HCT116 (cell line): ENCODE data around the gene STIM1. TPM values are rescaled to one million over a fixed set of nuclear protein-coding genes. Genes with fewer than 3 reads are reported as not detected.

ENCODE experiments used
- ATAC-seq: fragments of 200-7000 bp; cut with Tn5 transposase; 2 replicates; pipeline ENCODE4 v1.9.1; 2020; ENCODE audit warnings: mild to moderate bottlenecking, moderate library complexity
- BruUV-seq: library from RNA; stranded (reverse); fragments of 400-500 nt; replicated peaks from 2 replicates; lab custom pipeline; 2021; lab: Mats Ljungman, UMichigan
- CTCF ChIA-PET: fragments of 300-600 bp; sonication (Branson Sonifier 250); formaldehyde crosslinking; loops from one replicate; lab custom pipeline; 2021; ENCODE audit warnings: antibody characterized with exemption; lab: Charles Lee
- POLR2A ChIA-PET: fragments of 300-600, 350-600 bp; sonication (Branson Sonifier 250); formaldehyde crosslinking; loops from one replicate; lab custom pipeline; 2021; ENCODE audit warnings: antibody characterized with exemption; lab: Charles Lee
- RAD21 ChIA-PET, 2 experiments: fragments of 300-600 bp; sonication (Branson Sonifier 250); formaldehyde crosslinking; loops; one replicate each; lab custom pipeline; 2023; ENCODE audit warnings: low total read pairs in 2 of 2; ENCODE audit not compliant: uncharacterized antibody in 2 of 2, unreplicated experiment in 2 of 2, low non-redundant PET in 1 of 2; lab: Charles Lee
- DNase-seq: peaks from one replicate; pipeline ENCODE4 v3.0.0-alpha.2; 2010; ENCODE audit warnings: low read depth, low spot score
- H2AFZ ChIP-seq: fragments of 200-600 bp; shearing (Covaris generic), sonication (generic); 2 replicates; pipeline ENCODE4 v1.6.1; 2017; ENCODE audit warnings: low read depth, mixed run types, mixed read lengths, antibody characterized with exemption, low read length; ENCODE audit not compliant: poor library complexity, severe bottlenecking
- H3K27ac ChIP-seq: 2 replicates; pipeline ENCODE4 v1.5.1; 2012; ENCODE audit warnings: low read depth, low read length
- H3K27me3 ChIP-seq: fragments of 200-600 bp; sonication (generic); 2 replicates; pipeline ENCODE4 v1.6.1; 2016; ENCODE audit warnings: mixed run types, low read length, mixed read lengths; ENCODE audit not compliant: insufficient read depth
- H3K36me3 ChIP-seq, 2 experiments: fragments of 200-500 bp in 1 of 2; fragments of 200-600 bp in 1 of 2; sonication (Bioruptor generic) in 1 of 2; sonication (generic) in 1 of 2; 2 replicates each; pipeline versions ENCODE4 v1.5.1 to v1.6.1; 2014 to 2016; ENCODE audit warnings: low read length in 2 of 2, inconsistent platforms in 1 of 2, mixed read lengths in 1 of 2, mixed run types in 1 of 2; ENCODE audit not compliant: insufficient read depth in 2 of 2, control insufficient read depth in 1 of 2
- H3K4me1 ChIP-seq, 2 experiments: fragments of 200-600 bp in 1 of 2; sonication (generic) in 1 of 2; 2 replicates each; pipeline versions ENCODE4 v1.5.1 to v1.6.1; 2012 to 2017; ENCODE audit warnings: low read length in 2 of 2, inconsistent platforms in 1 of 2, mild to moderate bottlenecking in 1 of 2, mixed read lengths in 1 of 2, mixed run types in 1 of 2, moderate library complexity in 1 of 2; ENCODE audit not compliant: insufficient read depth in 2 of 2, control insufficient read depth in 1 of 2
- H3K4me2 ChIP-seq: fragments of 200-600 bp; sonication (generic); 2 replicates; pipeline ENCODE4 v1.6.1; 2017; ENCODE audit warnings: mixed run types, low read length, mixed read lengths
- H3K4me3 ChIP-seq, 2 experiments: fragments of 200-600 bp in 1 of 2; sonication (generic) in 1 of 2; replicated peaks in 1 of 2; 2 replicates each; pipeline ENCODE4 v1.5.1; 2011 to 2016; ENCODE audit warnings: low read length in 2 of 2, control low read depth in 1 of 2, low read depth in 1 of 2, mild to moderate bottlenecking in 1 of 2, mixed read lengths in 1 of 2, mixed run types in 1 of 2
- H3K79me2 ChIP-seq: fragments of 200-600 bp; sonication (generic); 2 replicates; pipeline ENCODE4 v1.6.1; 2017; ENCODE audit warnings: mild to moderate bottlenecking, mixed run types, low read length, moderate library complexity, mixed read lengths; ENCODE audit not compliant: insufficient read depth
- H3K9ac ChIP-seq: fragments of 200-600 bp; sonication (generic); 2 replicates; pipeline ENCODE4 v1.6.1; 2016; ENCODE audit warnings: low read length, mixed read lengths
- H3K9me2 ChIP-seq: fragments of 200-600 bp; sonication (generic), shearing (Covaris generic); 2 replicates; pipeline ENCODE4 v1.6.1; 2017; ENCODE audit warnings: mixed run types, mild to moderate bottlenecking, moderate library complexity; ENCODE audit not compliant: insufficient read depth
- H3K9me3 ChIP-seq, 2 experiments: fragments of 200-500 bp in 1 of 2; fragments of 200-600 bp in 1 of 2; sonication (Bioruptor generic) in 1 of 2; sonication (generic) in 1 of 2; 2 replicates each; pipeline ENCODE4 v1.6.1; 2014 to 2017; ENCODE audit warnings: low read length in 2 of 2, mixed read lengths in 2 of 2, inconsistent platforms in 1 of 2, low read depth in 1 of 2, mild to moderate bottlenecking in 1 of 2, mixed run types in 1 of 2, moderate library complexity in 1 of 2; ENCODE audit not compliant: control insufficient read depth in 1 of 2, insufficient read depth in 1 of 2
- H4K20me1 ChIP-seq: fragments of 200-600 bp; sonication (generic), shearing (Covaris generic); 2 replicates; pipeline ENCODE4 v1.6.1; 2017; ENCODE audit warnings: mixed run types, mild to moderate bottlenecking, moderate library complexity; ENCODE audit not compliant: insufficient read depth
- CBX3 ChIP-seq: IDR thresholded peaks from 2 replicates; pipeline ENCODE4 v1.6.1; 2012; ENCODE audit warnings: low read depth
- CEBPB ChIP-seq: IDR thresholded peaks from 2 replicates; pipeline ENCODE4 v1.6.1; 2012; ENCODE audit warnings: low read depth
- CTCF ChIP-seq, 3 experiments: fragments of 200-600 bp in 1 of 3; sonication (generic) in 1 of 3; IDR thresholded peaks in 2 of 3; conservative IDR thresholded peaks in 1 of 3; 2 replicates each; pipeline ENCODE4 v1.5.1; 2012 to 2017; ENCODE audit warnings: low read depth in 2 of 3, low read length in 2 of 3, antibody characterized with exemption in 1 of 3, borderline replicate concordance in 1 of 3, control low read depth in 1 of 3, mild to moderate bottlenecking in 1 of 3, mixed read lengths in 1 of 3, mixed run types in 1 of 3, moderate library complexity in 1 of 3; ENCODE audit not compliant: insufficient read depth in 1 of 3
- ELF1 ChIP-seq: IDR thresholded peaks from 2 replicates; pipeline ENCODE4 v1.6.1; 2012; ENCODE audit warnings: low read depth, borderline replicate concordance
- EZH2 ChIP-seq: fragments of 200-600 bp; sonication (generic); IDR thresholded peaks from 2 replicates; pipeline ENCODE4 v1.6.1; 2017; ENCODE audit warnings: antibody characterized with exemption, mixed run types
- EZH2phosphoT487 ChIP-seq: fragments of 200-600 bp; IDR thresholded peaks from 2 replicates; pipeline ENCODE4 v1.6.1; 2018; ENCODE audit warnings: antibody characterized with exemption, borderline replicate concordance
- RAD21 ChIP-seq: IDR thresholded peaks from 2 replicates; pipeline ENCODE4 v1.6.1; 2012; ENCODE audit warnings: low read depth, mild to moderate bottlenecking
- SRF ChIP-seq: IDR thresholded peaks from 2 replicates; pipeline ENCODE4 v1.6.1; 2012; ENCODE audit warnings: low read depth
- ZBTB33 ChIP-seq: IDR thresholded peaks from 2 replicates; pipeline ENCODE4 v1.6.1; 2011; ENCODE audit warnings: mild to moderate bottlenecking, low read length, moderate library complexity; ENCODE audit not compliant: insufficient replicate concordance; ENCODE audit errors: extremely low read depth
- ZFX ChIP-seq: fragments of 450-650 bp; IDR thresholded peaks from 2 replicates; pipeline ENCODE4 v1.6.1; 2017
- intact Hi-C: fragments of 100-400 bp; cut with micrococcal nuclease; formaldehyde crosslinking; loops from 2 replicates; pipeline ENCODE4 v1.10.0; 2022
- total RNA-seq: library from RNA; stranded (reverse); gene quantifications from one replicate; pipeline ENCODE4 v1.2.1, GENCODE V29; 2021; ENCODE audit not compliant: unreplicated experiment

The STIM1 gene
- total RNA-seq, 1 experiment from 2014 or later, result 22.3 TPM

GRCh38 chr11:3824714-3825472 lies 30.6 kb upstream of the STIM1 start:
- Histone ChIP-seq H3K27ac (no peak overlapping the region), H3K36me3 (peaks cover 10 to 16% of the 10 kb centered on the region in 2 experiments; a peak in 3 of 4 replicates), H3K9ac (no peak overlapping the region), H3K4me2 (no peak overlapping the region), H3K4me1 (peaks cover 0 to 5% of the 10 kb centered on the region in 2 experiments; a peak in 1 of 4 replicates), H2AFZ (no peak overlapping the region), H3K4me3 (no peak overlapping the region), H3K79me2 (peaks cover 6% of the 10 kb centered on the region; the same call in 1 of the 2 replicates), H4K20me1 (no peaks in the 10 kb centered on the region), H3K27me3 (no peaks in the 10 kb centered on the region), H3K9me2 (no peaks in the 10 kb centered on the region), H3K9me3 (no peaks in the 10 kb centered on the region)
- RAD21 ChIA-PET, result no interaction called here
- POLR2A ChIA-PET, result no interaction called here
- intact Hi-C loops, result loop anchor here (1.0 kb wide), 1 partner anchor 247 kb away; no protein-coding TSS in a partner anchor
- TF ChIP-seq ZBTB33 (no peak), CEBPB (no peak), ZFX (no peak), ELF1 (no peak), EZH2phosphoT487 (no peak), RAD21 (peak; percentile 49), SRF (no peak), EZH2 (no peak), CBX3 (no peak), CTCF (IDR thresholded peaks at IDR 0.05 in 2 of 3, conservative IDR thresholded peaks at IDR 0.05 in 1 of 3; ENCODE audit: borderline replicate concordance in 1 of 3, insufficient read depth in 1 of 3, low read depth in 2 of 3, low read length in 2 of 3) (peak; percentile 67 to 96 (median 90))
- no TSS peak for BruUV-seq
- CTCF ChIA-PET, result interaction anchor here (1.0 to 2.9 kb wide), 3 partner anchors 16 to 30 kb away, joined by 4 to 10 read pairs (median 8); partner anchors contain the start of genes PGAP2, RHOG and STIM1
- DNase-seq (no peak), ATAC-seq (peak; percentile 97)
